H9 (cell line): ENCODE data around the gene TIGD1. TPM values are rescaled to one million over a fixed set of nuclear protein-coding genes. Genes with fewer than 3 reads are reported as not detected.

Source experiments
- DNase-seq: peaks from one replicate; pipeline ENCODE4 v3.0.0-alpha.2; 2017
- H2AFZ ChIP-seq: one replicate; pipeline ENCODE4 v1.6.1; 2013; ENCODE audit warnings: mild to moderate bottlenecking, low read length, control low read depth, moderate library complexity
- H2AK5ac ChIP-seq: 2 replicates; pipeline ENCODE4 v1.6.1; 2013; ENCODE audit warnings: low read length, control low read depth, mixed read lengths; ENCODE audit not compliant: insufficient read length
- H2BK120ac ChIP-seq: one replicate; pipeline ENCODE4 v1.6.1; 2013; ENCODE audit warnings: low read depth, mild to moderate bottlenecking, low read length, control low read depth, inconsistent platforms; ENCODE audit not compliant: poor library complexity, severe bottlenecking
- H2BK12ac ChIP-seq: 2 replicates; pipeline ENCODE4 v1.6.1; 2013; ENCODE audit warnings: low read length, control low read depth, mixed read lengths, low read depth; ENCODE audit not compliant: insufficient read length
- H2BK15ac ChIP-seq: 2 replicates; pipeline ENCODE4 v1.6.1; 2013; ENCODE audit warnings: low read depth, low read length, control low read depth
- H2BK20ac ChIP-seq: one replicate; pipeline ENCODE4 v1.6.1; 2013; ENCODE audit warnings: low read depth, mild to moderate bottlenecking, low read length, control low read depth, inconsistent platforms; ENCODE audit not compliant: poor library complexity, severe bottlenecking
- H2BK5ac ChIP-seq: 2 replicates; pipeline ENCODE4 v1.6.1; 2013; ENCODE audit warnings: low read length, control low read depth, mixed read lengths; ENCODE audit not compliant: insufficient read length
- H3K14ac ChIP-seq: 2 replicates; pipeline ENCODE4 v1.6.1; 2013; ENCODE audit warnings: low read length, control low read depth; ENCODE audit not compliant: insufficient read depth
- H3K18ac ChIP-seq: 2 replicates; pipeline ENCODE4 v1.6.1; 2013; ENCODE audit warnings: low read depth, mild to moderate bottlenecking, mixed read lengths, low read length, control low read depth; ENCODE audit not compliant: insufficient read length
- H3K23ac ChIP-seq: 2 replicates; pipeline ENCODE4 v1.6.1; 2013; ENCODE audit warnings: low read length, control low read depth, mixed read lengths, low read depth; ENCODE audit not compliant: insufficient read length
- H3K23me2 ChIP-seq: 2 replicates; pipeline ENCODE4 v1.6.1; 2013; ENCODE audit warnings: low read depth, mild to moderate bottlenecking, mixed read lengths, low read length, control low read depth; ENCODE audit not compliant: insufficient read length, poor library complexity, severe bottlenecking
- H3K27ac ChIP-seq: 2 replicates; pipeline ENCODE4 v1.5.1; 2013; ENCODE audit warnings: low read length, control low read depth, mixed read lengths, low read depth; ENCODE audit not compliant: insufficient read length
- H3K27me3 ChIP-seq: 2 replicates; pipeline ENCODE4 v1.6.1; 2013; ENCODE audit warnings: low read length, control low read depth, inconsistent platforms; ENCODE audit not compliant: insufficient read depth
- H3K4ac ChIP-seq: 2 replicates; pipeline ENCODE4 v1.6.1; 2013; ENCODE audit warnings: low read depth, mild to moderate bottlenecking, control low read depth, inconsistent platforms, low read length, moderate library complexity
- H3K4me1 ChIP-seq: 2 replicates; pipeline ENCODE4 v1.6.1; 2013; ENCODE audit warnings: low read length, control low read depth, inconsistent platforms; ENCODE audit not compliant: insufficient read depth
- H3K4me2 ChIP-seq: 2 replicates; pipeline ENCODE4 v1.6.1; 2013; ENCODE audit warnings: low read length, control low read depth, mixed read lengths; ENCODE audit not compliant: insufficient read length, insufficient read depth
- H3K56ac ChIP-seq: 2 replicates; pipeline ENCODE4 v1.6.1; 2013; ENCODE audit warnings: low read depth, mild to moderate bottlenecking, mixed read lengths, low read length, control low read depth; ENCODE audit not compliant: insufficient read length
- H3K79me1 ChIP-seq: 2 replicates; pipeline ENCODE4 v1.6.1; 2013; ENCODE audit warnings: low read depth, mild to moderate bottlenecking, moderate library complexity, low read length, control low read depth, inconsistent platforms; ENCODE audit not compliant: insufficient read depth, poor library complexity, severe bottlenecking
- H3K79me2 ChIP-seq: 2 replicates; pipeline ENCODE4 v1.6.1; 2013; ENCODE audit warnings: low read length, control low read depth, inconsistent platforms; ENCODE audit not compliant: insufficient read depth
- H3K9ac ChIP-seq: 2 replicates; pipeline ENCODE4 v1.6.1; 2013; ENCODE audit warnings: low read length, control low read depth, mixed read lengths; ENCODE audit not compliant: insufficient read length; ENCODE audit errors: extremely low read depth
- H3K9me3 ChIP-seq: one replicate; pipeline ENCODE4 v1.6.1; 2013; ENCODE audit warnings: low read depth, low read length, inconsistent platforms; ENCODE audit not compliant: control insufficient read depth
- H3T11ph ChIP-seq: one replicate; pipeline ENCODE4 v1.6.1; 2013; ENCODE audit warnings: mild to moderate bottlenecking, low read length, control low read depth, inconsistent platforms
- H4K20me1 ChIP-seq: one replicate; pipeline ENCODE4 v1.6.1; 2013; ENCODE audit not compliant: control insufficient read depth, insufficient read length, insufficient read depth
- H4K5ac ChIP-seq: 2 replicates; pipeline ENCODE4 v1.6.1; 2013; ENCODE audit warnings: low read depth, mild to moderate bottlenecking, mixed read lengths, low read length, control low read depth; ENCODE audit not compliant: insufficient read length
- H4K8ac ChIP-seq: replicated peaks from 2 replicates; pipeline ENCODE4 v1.6.1; 2013; ENCODE audit warnings: low read length, control low read depth, mixed read lengths, low read depth; ENCODE audit not compliant: insufficient read length
- H4K91ac ChIP-seq: 2 replicates; pipeline ENCODE4 v1.6.1; 2013; ENCODE audit warnings: low read depth, mild to moderate bottlenecking, moderate library complexity, mixed read lengths, low read length, control low read depth; ENCODE audit not compliant: insufficient read length
- H3K27ac Mint-ChIP-seq, 3 experiments: 2 replicates in 2 of 3; 3 replicates in 1 of 3; pipeline ENCODE4 v1.8.0; 2020 to 2021; ENCODE audit warnings: mixed read lengths in 3 of 3, mild to moderate bottlenecking in 1 of 3, moderate library complexity in 1 of 3
- H3K27me3 Mint-ChIP-seq: 2 replicates; pipeline ENCODE4 v1.8.0; 2021; ENCODE audit warnings: low read depth, mild to moderate bottlenecking, moderate library complexity, mixed read lengths
- H3K36me3 Mint-ChIP-seq, 3 experiments: 2 replicates in 2 of 3; 3 replicates in 1 of 3; pipeline ENCODE4 v1.8.0; 2020 to 2021; ENCODE audit warnings: low read depth in 3 of 3, mixed read lengths in 3 of 3; ENCODE audit not compliant: insufficient read depth in 1 of 3
- H3K4me1 Mint-ChIP-seq, 2 experiments: 2 replicates each; pipeline ENCODE4 v1.8.0; 2020; ENCODE audit warnings: mixed read lengths in 2 of 2
- H3K4me3 Mint-ChIP-seq, 2 experiments: 2 replicates in 1 of 2; 3 replicates in 1 of 2; pipeline ENCODE4 v1.8.0; 2020 to 2021; ENCODE audit warnings: mild to moderate bottlenecking in 2 of 2, mixed read lengths in 2 of 2, moderate library complexity in 1 of 2
- H3K9me3 Mint-ChIP-seq, 2 experiments: 2 replicates in 1 of 2; 3 replicates in 1 of 2; pipeline ENCODE4 v1.8.0; 2020; ENCODE audit warnings: mild to moderate bottlenecking in 2 of 2, mixed read lengths in 2 of 2, moderate library complexity in 1 of 2
- CTCF ChIP-seq: fragments of 200-600 bp; sonication (generic); conservative IDR thresholded peaks from 3 replicates; pipeline ENCODE4 v1.8.0; 2021; ENCODE audit warnings: antibody characterized with exemption, mild to moderate bottlenecking
- total RNA-seq: library from RNA; stranded (reverse); gene quantifications from 2 replicates; pipeline ENCODE4 v1.2.1, GENCODE V29; 2021

Gene TIGD1
- total RNA-seq, 1 experiment from 2014 or later: 6.3 TPM

- Histone ChIP-seq H2AFZ (no peak overlapping the region), H4K5ac (no peak overlapping the region), H3K23me2 (no peaks in the 10 kb centered on the region), H3K79me2 (no peaks in the 10 kb centered on the region), H2BK12ac (no peak overlapping the region), H3K14ac (no peak overlapping the region), H3T11ph (no peak overlapping the region), H3K79me1 (no peaks in the 10 kb centered on the region), H3K27ac (no peak overlapping the region), H3K9me3 (no peaks in the 10 kb centered on the region), H4K8ac (no peak overlapping the region), H4K20me1 (no peaks in the 10 kb centered on the region), H2BK120ac (no peak overlapping the region), H3K4me1 (no peaks in the 10 kb centered on the region), H2BK15ac (no peak overlapping the region), H3K23ac (no peak overlapping the region), H3K56ac (no peak overlapping the region), H3K9ac (no peak overlapping the region), H4K91ac (no peak overlapping the region), H3K27me3 (no peaks in the 10 kb centered on the region), H2BK20ac (no peak overlapping the region), H2AK5ac (no peak overlapping the region), H3K4ac (no peak overlapping the region), H3K4me2 (no peak overlapping the region), H2BK5ac (no peak overlapping the region), H3K18ac (no peak overlapping the region)
- peaks cover 17 to 38% (median 19%) of the 10 kb centered on the region in 3 experiments; a peak in 6 of 7 replicates for H3K36me3 Mint-ChIP-seq
- no peak for DNase-seq
- H3K9me3 Mint-ChIP-seq: no peaks in the 10 kb centered on the region; a peak in 1 of 5 replicates
- no peaks in the 10 kb centered on the region for H3K27me3 Mint-ChIP-seq
- H3K4me3 Mint-ChIP-seq: no peak overlapping the region
- no peak for TF ChIP-seq CTCF
- no peak overlapping the region for H3K27ac Mint-ChIP-seq
- peaks cover 3 to 5% of the 10 kb centered on the region in 2 experiments; a peak in 2 of 4 replicates for H3K4me1 Mint-ChIP-seq
Measured at GRCh38 chr2:232581725-232582124, 31.4 kb upstream of the TIGD1 start.
